ENCODE results near the gene HOXC12.

HOXC12 gene

DNA sequence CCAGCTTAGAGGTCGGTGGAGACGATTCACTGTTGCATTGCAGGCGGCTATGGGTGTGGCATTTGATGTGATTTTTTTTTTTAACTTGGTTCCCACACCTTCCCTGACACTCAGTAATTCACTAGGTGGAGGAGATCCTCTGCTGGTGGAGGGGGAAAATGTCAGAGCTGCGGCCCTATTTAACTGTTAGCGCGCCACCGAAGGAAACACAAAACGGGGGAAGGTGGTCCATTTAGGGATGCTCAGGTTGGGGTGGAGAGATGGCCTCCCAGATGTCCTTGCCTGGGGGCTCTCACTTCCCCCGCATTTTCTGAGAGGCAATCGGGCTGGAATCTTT lies 4.3 kb upstream of the HOXC12 start:
- peaks cover 6% of the 10 kb centered on the region for H3K4me1 Mint-ChIP-seq
- no peak overlapping the region for H3K4me3 Mint-ChIP-seq
- peaks cover 4% of the 10 kb centered on the region for H3K9me3 Mint-ChIP-seq
- peaks cover 66% of the 10 kb centered on the region for H3K27me3 Mint-ChIP-seq
- no peak overlapping the region for H3K27ac Mint-ChIP-seq
- H3K36me3 Mint-ChIP-seq = no peaks in the 10 kb centered on the region

DNA sequence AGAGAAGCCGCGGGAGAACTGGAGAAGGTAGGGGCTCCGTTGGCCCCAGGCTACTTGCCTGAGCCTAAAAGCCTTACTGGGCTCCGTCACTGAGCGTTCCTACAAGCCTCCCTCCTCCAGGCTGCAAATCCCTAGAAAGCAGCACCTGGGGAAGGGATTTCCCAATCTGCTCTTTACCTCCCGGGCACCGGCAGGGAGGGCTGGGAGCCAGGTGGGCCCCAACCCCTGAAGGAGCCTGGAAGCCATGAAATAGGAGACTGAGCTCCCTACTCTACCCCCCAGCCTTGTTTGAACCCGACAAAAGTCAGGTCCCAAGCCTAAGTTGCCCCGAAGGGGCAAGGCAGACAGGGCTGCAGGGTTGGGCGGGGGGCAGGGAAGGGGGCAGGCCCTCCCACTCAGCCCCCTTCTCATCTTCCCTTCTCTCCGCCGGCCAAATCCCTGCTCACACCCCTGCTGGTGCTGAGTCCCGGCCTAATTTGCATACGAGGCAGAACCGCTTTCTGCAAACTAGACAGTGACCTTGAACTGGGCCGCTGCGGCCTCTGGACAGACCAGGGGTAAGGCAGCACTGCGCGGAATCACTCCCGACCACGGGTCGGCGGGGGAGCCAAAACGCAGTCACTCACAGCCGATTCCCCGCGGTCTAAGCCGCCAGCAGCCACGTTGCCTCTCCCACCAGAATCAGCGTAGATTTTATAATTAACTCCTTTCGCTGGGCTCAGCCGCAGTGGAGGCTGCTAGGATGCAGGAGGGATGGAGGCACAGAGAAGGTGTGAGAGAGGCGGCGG lies 3.7 kb upstream of the HOXC12 start:
- Mint-ChIP-seq H3K4me1 (peaks cover 9% of the 10 kb centered on the region), H3K9me3 (peaks cover 4% of the 10 kb centered on the region), H3K4me3 (no peak overlapping the region), H3K27ac (peak overlapping the region; percentile 68), H3K36me3 (no peaks in the 10 kb centered on the region), H3K27me3 (peaks cover 67% of the 10 kb centered on the region)

DNA sequence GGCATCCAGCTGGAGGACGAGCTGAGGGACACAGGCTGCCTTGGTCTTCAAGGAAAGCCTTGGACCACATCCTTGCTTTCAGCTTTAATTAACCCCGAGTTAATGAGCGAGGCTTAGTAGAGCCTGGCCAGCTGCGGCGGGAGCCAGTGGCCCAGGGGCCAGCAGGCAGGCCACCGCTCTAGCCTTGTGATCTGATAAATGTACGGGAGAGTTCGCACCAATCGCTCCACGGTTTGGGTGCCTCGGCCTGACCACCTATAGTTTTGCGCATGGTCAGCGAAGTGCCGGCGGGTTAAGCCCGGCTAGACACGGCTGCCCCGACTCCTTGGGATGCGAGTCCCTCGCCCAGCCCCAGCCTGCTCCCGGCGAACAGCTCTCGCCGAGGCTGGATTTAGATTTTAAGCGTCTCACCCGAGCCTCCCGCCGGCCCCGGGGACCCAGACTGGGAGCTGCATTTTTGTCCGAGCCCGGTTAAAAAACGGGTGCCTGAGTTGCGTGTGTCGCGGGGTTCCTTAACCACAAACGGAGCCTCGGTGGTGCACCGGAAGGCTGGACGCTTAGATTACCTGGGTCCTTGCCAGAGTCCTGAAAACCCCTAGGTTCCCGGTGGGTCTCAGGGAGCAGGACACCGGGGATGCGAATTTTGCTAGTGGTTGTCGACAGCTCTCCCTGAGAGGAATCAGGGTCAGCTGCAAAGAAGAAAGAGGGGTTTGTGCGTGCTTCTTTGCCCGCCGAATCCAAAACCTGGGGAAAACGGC lies 2.9 kb upstream of the HOXC12 start:
- peaks cover 67% of the 10 kb centered on the region for H3K27me3 Mint-ChIP-seq
- no peaks in the 10 kb centered on the region for H3K36me3 Mint-ChIP-seq
- H3K4me3 Mint-ChIP-seq = peak overlapping the region; percentile 4
- peak overlapping the region; percentile 68 for H3K27ac Mint-ChIP-seq
- H3K4me1 Mint-ChIP-seq = peaks cover 17% of the 10 kb centered on the region
- peaks cover 4% of the 10 kb centered on the region for H3K9me3 Mint-ChIP-seq

DNA sequence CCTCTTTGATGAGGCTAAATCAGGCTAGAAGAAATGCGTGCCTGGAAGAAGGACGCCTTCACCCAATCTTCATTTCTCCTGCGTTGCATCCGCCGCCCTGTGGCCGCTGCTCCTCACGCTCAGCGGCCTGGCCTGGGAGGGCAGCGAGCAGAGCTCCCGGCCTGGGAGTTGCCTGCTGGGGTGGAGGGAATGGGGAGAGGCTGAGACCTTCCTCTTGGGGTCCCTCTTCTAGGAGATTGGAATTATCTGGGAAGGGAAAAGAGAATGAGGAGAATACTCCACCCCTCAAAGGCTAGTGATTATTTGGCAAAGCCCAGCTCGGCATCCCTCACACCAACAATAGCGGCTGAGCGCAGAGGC lies 2.4 kb upstream of the HOXC12 start:
- H3K27me3 Mint-ChIP-seq = peaks cover 69% of the 10 kb centered on the region

DNA sequence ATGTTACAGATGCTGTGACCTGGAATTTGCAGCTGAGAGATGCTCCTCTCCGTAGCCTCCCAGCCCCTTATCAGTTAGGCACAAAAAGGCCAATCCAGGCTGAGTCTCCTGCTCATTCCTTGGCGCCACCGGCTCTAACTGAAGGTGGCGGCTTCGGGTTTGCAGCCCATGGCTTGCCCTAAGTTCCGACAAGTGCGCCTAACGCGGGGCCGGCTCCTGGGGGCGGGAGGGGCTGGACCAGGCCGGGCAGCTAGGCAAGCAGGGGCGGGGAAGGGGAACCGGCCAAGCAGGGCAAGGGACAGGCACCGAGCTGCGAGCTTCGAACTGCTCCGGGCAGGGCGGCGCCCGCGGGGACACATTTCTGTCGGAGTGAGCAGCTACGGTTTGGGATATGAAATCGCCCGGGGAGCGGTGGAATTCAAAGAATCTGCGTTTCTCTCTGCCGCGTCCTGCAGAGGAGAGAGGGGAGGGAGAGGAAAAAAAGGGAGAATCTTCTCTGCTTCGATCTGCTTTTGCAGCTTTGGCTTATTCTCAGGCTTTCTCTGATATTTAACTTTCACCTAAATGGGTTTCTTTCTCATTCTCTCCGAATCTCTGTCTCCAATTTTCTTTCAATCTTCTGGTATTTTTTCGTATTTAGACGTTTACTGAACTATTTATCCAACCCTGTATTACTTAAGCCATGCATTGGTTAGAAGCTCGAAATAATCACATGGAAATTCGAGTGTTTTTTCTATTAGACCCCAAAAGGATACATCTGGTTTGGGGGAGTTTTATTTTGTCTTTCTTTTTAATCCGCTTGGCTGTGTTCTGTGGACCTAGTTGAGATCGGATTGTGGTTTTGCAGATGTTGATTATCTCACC lies 1.6 kb upstream of the HOXC12 start:
- Mint-ChIP-seq H3K4me3 (peak overlapping the region; percentile 30), H3K9me3 (peaks cover 4% of the 10 kb centered on the region), H3K36me3 (no peaks in the 10 kb centered on the region), H3K27me3 (peaks cover 71% of the 10 kb centered on the region), H3K27ac (peak overlapping the region; percentile 90), H3K4me1 (peaks cover 20% of the 10 kb centered on the region)

More for the DNA sequence above, 2.4 kb upstream of the HOXC12 start:
- Mint-ChIP-seq H3K4me3 (peak overlapping the region; percentile 4), H3K27ac (peak overlapping the region; percentile 51), H3K4me1 (peaks cover 20% of the 10 kb centered on the region), H3K36me3 (no peaks in the 10 kb centered on the region), H3K9me3 (peaks cover 4% of the 10 kb centered on the region)

DNA sequence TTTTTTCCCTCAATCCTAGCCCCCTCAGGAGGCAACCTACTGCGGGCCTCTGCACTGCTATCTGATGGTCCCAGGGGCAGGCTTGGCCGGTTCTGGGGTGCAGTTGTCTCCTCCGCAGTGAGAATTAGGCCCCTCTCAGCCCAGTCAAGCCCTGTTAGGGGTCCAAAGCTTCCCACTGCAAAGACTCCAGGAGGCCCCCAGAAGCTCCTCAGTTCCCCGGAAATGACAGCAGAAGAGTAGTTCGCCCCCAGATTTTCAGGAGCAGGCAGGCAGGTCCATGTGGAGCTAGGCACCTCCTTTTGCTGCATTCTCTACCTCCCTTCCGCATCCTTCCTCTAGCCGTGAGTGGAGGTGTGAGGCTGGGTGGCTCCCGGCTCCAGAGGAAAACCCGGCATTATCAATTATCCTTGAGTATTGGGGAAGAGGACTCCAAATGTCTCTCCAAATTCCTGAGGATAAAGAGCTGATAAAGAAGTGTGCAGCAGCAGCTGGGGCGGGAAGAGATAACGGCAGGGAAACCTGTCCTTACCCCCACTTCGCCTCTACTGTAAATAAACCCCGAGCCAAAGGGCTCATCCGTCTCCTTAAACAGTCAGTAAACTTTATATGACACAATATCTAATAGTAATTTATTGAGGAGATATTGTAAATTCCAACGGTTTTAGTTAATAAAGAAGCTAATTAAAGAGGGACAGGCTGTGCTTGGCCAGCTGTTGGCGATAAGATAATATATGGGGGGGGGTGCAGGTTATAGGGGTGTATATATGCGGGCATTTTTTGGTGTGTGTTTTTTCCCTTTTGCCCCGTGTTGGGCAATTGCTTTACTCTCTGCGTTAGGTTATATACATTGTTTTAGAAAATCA lies 641 bp upstream of the HOXC12 start:
- Mint-ChIP-seq H3K27me3 (peaks cover 70% of the 10 kb centered on the region), H3K27ac (peak overlapping the region; percentile 70), H3K36me3 (no peaks in the 10 kb centered on the region), H3K4me1 (peaks cover 20% of the 10 kb centered on the region), H3K9me3 (peaks cover 4% of the 10 kb centered on the region), H3K4me3 (no peak overlapping the region)

DNA sequence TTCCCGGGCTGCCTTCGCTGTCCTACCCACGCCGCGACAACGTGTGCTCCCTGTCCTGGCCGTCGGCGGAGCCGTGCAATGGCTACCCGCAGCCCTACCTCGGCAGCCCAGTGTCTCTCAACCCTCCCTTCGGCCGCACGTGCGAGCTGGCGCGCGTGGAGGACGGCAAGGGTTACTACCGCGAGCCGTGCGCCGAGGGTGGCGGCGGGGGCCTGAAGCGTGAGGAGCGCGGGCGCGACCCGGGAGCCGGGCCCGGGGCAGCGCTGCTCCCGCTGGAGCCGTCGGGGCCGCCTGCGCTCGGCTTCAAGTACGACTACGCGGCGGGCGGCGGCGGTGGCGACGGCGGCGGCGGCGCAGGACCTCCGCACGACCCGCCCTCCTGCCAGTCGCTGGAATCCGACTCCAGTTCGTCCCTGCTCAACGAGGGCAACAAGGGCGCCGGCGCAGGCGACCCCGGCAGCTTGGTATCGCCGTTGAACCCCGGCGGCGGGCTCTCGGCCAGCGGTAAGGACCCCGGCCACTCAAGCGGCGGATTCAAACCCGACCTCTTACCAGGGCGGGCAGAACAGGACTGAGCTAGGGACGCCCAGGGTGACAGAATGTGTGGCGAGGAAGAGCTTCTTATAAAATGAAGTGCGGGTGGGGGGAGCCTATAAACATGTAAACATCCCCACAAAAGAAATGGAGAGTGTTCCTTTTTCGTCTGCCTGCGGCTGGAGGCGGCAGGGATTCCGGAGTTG lies 503 bp downstream of the HOXC12 start:
- Mint-ChIP-seq H3K36me3 (peaks cover 2% of the 10 kb centered on the region), H3K4me3 (no peak overlapping the region), H3K27me3 (peaks cover 73% of the 10 kb centered on the region), H3K4me1 (peaks cover 21% of the 10 kb centered on the region), H3K9me3 (peaks cover 8% of the 10 kb centered on the region), H3K27ac (no peak overlapping the region)

DNA sequence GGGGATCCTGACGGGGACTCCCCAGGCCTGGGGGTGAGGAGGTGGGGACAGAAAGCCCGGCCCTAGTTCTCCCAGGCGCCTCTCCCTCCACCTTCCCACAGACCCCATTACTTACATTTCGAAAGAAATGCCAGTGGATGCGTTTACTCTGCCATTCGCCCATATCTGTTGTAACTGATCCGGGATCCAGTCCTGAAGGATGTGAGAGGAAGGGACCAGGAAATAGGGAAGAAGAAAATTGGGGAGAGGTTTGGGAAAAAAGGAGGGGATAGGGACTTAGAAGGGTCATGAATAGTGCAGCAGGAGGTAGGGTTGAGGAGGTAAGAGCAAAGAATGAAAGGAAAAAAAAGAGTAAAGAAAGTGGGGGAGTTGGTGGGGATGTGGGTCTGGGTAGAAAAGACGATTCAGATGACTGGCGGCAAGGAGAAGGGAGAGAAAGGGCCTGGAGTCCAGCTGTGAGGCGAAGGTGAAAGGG lies 1.1 kb downstream of the HOXC12 start:
- Mint-ChIP-seq H3K27ac (peak overlapping the region; percentile 67), H3K9me3 (peaks cover 8% of the 10 kb centered on the region), H3K4me3 (no peak overlapping the region), H3K36me3 (peaks cover 2% of the 10 kb centered on the region), H3K27me3 (peaks cover 73% of the 10 kb centered on the region), H3K4me1 (peaks cover 23% of the 10 kb centered on the region)

DNA sequence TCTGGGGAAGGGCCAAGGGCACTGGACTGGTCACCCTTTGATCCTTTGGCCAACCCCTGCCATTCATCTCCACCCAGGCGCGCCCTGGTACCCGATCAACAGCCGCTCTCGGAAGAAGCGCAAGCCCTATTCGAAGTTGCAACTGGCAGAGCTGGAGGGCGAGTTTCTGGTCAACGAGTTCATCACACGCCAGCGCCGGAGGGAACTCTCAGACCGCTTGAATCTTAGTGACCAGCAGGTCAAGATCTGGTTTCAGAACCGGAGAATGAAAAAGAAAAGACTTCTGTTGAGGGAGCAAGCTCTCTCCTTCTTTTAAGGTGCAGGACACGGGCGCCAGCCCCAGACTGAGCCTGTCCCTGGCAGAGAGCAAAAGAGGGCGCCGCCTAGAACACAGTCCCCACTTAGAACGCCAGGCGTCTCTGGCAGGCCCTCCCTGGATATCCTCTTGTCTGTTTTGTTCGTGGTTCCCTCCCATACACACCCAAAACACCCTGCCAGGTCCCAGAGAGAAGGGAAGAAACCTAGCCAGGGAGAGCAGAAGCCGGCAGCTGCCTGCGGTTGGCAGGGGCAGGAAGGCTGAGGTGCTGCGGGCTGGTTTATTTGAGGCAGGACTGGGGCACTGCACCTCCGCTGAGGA lies 1.7 kb downstream of the HOXC12 start:
- peaks cover 8% of the 10 kb centered on the region for H3K9me3 Mint-ChIP-seq
- H3K4me1 Mint-ChIP-seq = peaks cover 23% of the 10 kb centered on the region
- peaks cover 70% of the 10 kb centered on the region for H3K27me3 Mint-ChIP-seq
- H3K36me3 Mint-ChIP-seq = peaks cover 2% of the 10 kb centered on the region
- peak overlapping the region; percentile 67 for H3K27ac Mint-ChIP-seq
- H3K4me3 Mint-ChIP-seq = no peak overlapping the region

DNA sequence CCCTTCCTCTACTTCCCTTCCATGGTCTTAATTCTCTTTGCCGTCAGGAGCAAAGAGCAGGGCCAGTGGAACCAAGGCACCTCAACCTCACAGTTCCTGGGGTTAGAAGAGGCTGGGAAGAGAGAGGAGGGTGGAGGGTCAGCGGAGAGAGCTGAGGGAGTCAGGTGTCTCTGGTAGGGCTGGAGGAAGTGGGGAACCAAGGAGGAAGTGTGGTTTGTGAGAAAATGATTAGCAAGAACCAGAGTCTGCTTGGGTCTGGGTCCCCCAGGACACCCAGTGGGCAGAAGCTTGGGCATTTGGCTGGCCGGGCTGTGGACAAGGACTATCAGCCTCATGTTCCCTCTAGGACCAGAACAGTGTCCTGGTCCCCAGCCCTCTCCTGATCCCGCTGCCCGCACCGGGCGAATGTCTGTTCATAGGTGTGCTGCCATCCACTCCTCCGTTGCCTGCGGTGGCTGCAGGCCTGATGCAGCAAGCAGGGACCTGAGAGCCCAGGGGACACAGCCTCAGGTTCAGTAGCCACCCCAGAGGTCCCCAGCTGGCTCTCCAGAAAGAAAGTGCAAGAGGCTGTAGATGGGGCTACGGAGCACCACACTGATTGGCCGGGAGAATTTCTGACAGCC lies 2.3 kb downstream of the HOXC12 start:
- Mint-ChIP-seq H3K4me3 (no peak overlapping the region), H3K4me1 (peaks cover 23% of the 10 kb centered on the region), H3K27me3 (peaks cover 70% of the 10 kb centered on the region), H3K27ac (no peak overlapping the region), H3K9me3 (peaks cover 8% of the 10 kb centered on the region), H3K36me3 (peaks cover 2% of the 10 kb centered on the region)

DNA sequence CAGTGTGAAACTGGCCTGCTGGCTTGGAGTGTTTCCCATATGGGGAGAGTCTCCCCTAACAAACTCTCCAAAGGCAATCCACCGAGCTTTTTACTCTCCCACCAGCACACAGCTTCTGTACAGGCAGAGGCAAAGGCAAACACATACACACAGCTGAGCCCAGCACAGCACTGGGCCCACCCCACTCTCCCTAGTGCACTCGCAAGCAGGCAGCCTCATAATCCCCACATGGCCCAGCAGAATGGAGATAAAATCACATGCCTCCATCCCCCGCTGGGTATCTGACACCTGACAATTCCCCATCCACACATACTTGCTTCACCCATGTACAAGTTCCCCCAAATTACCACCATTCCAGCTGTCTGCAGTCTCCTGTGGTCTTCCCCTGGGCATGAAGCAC lies 3.4 kb downstream of the HOXC12 start:
- H3K27ac Mint-ChIP-seq = no peak overlapping the region
- peaks cover 23% of the 10 kb centered on the region for H3K4me1 Mint-ChIP-seq
- peaks cover 2% of the 10 kb centered on the region for H3K36me3 Mint-ChIP-seq
- peaks cover 8% of the 10 kb centered on the region for H3K9me3 Mint-ChIP-seq
- peaks cover 68% of the 10 kb centered on the region for H3K27me3 Mint-ChIP-seq
- no peak overlapping the region for H3K4me3 Mint-ChIP-seq

DNA sequence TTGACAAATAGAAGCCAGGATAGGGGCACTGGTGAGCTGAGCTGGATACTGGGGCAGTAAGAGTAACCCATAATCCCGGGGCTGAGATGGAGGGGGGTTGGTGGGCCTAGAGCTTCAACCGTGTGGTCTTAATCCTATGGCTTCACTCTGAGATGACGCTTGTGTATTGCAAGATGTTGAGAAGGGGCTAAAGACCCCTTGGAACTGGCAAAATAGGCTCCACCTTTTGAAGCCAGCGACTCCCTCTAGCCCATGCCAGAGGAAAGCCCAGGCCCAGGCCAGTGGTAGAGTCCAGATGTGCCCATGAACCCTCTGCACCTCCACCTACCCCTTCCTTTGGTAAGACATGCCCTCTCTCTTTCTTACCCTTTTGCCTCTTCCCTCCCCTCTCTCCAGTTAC lies 4.6 kb downstream of the HOXC12 start:
- H3K27me3 Mint-ChIP-seq = peaks cover 68% of the 10 kb centered on the region

DNA sequence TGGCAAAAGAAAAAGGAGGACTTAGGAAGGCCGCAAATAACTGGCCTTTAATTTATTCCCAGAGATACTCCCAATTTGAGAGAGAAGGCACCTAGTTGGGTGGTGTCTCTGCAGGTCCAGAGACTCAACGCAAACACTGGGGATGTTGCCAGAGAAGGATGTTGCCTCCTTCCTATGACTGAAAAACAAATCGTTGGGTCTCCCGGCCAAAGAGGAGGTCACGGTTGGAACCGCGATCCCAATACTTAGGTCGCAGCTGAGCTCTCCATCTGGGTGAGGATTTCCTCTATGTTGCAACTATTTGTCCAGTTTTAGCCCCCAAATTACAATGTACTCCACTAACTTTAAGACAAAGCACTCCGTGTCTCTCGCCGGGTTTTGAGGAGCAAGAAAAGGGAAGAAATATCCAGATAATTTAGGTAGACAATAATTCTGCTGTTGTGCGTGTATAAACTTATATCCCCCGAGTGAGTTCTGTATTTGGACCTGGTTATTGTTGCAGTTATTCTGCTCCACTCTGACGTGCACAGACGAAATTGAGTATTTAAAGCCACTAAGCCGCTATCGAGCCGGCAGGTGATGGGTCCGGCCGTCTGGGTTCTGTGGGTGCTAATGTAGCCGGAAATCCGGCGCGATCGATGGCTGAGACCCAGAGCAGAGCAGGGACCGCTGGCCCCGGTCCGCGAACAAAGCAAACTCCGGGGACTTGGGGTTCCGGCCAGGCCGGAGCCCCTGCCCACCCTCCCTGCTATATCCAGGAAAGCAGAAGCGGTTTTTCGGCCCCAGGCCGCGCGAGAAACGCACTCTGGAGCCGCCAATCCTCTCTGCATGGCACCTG lies 5.7 kb downstream of the HOXC12 start:
- peaks cover 76% of the 10 kb centered on the region for H3K27me3 Mint-ChIP-seq
- peaks cover 37% of the 10 kb centered on the region for H3K4me1 Mint-ChIP-seq
- H3K27ac Mint-ChIP-seq = peak overlapping the region; percentile 74
- no peak overlapping the region for H3K4me3 Mint-ChIP-seq
- H3K9me3 Mint-ChIP-seq = peaks cover 11% of the 10 kb centered on the region
- H3K36me3 Mint-ChIP-seq = peaks cover 6% of the 10 kb centered on the region

More for the DNA sequence above, 4.6 kb downstream of the HOXC12 start:
- no peak overlapping the region for H3K27ac Mint-ChIP-seq
- H3K9me3 Mint-ChIP-seq = peaks cover 9% of the 10 kb centered on the region
- H3K4me1 Mint-ChIP-seq = peaks cover 28% of the 10 kb centered on the region
- H3K36me3 Mint-ChIP-seq = peaks cover 5% of the 10 kb centered on the region
- no peak overlapping the region for H3K4me3 Mint-ChIP-seq

All from activated naive CD4-positive, alpha-beta T cell treated with anti-CD3 and anti-CD28 coated beads, Interleukin-2, amount 50 U/mL, for 24 hours (primary cell).